Muscle of arm (tissue), 12 donors: ENCODE results near the gene CACNA1C. TPM values are rescaled to one million over a fixed set of nuclear protein-coding genes. Genes with fewer than 3 reads are reported as not detected.

Source experiments
- DNase-seq: peaks from one replicate; pipeline ENCODE4 v3.0.0-alpha.2; 2013
- polyA plus RNA-seq, 12 donors: library from polyadenylated mRNA; unstranded; fragments of 120-200 nt; gene quantifications; one replicate each; pipeline ENCODE4 v1.2.1, GENCODE V29; 2013; ENCODE audit not compliant: insufficient read length in 12 of 12

The CACNA1C gene
- polyA plus RNA-seq, 12 donors = 2.3 to 6.7 (median 3.2) TPM; not detected in 1

DNA sequence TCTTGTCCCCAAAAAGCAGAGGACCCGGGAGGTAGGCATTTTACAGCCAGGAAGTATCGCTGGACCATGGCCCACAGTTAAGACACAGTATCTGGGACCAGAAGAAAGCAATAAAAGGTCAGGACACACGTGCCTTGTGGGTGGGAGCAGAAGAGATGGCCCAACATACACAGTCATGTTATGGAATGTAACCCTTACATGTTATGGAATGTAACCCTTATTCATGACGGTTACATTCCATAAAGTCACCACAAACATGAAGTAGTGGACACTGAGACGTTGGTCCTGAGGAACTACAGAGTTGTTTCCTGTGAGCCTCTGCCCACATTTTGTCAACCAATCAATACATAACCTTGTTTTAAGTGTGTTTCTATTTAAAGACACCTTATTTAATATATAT lies 456.4 kb downstream of the CACNA1C start:
- no peak for DNase-seq

DNA sequence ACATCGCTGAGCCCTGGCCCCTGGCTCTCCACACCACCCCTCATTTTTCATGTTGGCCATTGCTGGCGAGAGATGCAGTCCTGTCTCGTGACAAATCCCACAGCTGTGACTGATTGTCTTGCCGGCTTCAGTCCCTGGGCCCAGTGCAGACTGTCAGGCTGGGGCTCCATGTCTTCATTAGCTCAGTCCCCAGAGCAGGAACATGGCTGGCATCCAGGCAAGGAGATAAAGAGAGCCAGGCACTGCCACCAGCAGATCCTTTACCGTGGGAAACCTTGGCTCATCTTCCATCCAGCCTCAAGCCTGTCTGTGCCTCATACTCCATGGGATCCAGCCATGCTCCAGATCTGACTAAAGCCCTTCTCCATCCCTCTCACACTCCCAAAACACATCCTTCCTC lies 457.3 kb downstream of the CACNA1C start:
- no peak for DNase-seq

GRCh38 chr12:2513141-2514037 lies 460.6 kb downstream of the CACNA1C start:
- no peak for DNase-seq

DNA sequence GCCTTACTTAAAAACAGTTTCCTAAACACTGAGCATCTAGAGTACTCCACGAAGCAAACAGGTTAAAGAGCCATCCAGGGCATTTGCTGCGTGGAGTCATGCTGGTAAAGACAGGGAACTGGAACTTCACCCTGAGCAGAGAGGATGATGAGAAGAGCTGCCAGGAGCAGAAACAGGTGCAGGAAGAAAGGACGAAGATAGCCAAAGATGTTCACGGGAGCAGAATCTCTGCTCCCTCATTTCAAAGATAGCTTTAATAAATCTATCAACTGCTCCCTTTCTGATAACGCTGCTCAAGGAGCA lies 461.2 kb downstream of the CACNA1C start:
- DNase-seq = no peak

- DNase-seq = no peak
These were observed 468.0 kb downstream of the CACNA1C start for GRCh38 chr12:2520722-2521246.

DNA sequence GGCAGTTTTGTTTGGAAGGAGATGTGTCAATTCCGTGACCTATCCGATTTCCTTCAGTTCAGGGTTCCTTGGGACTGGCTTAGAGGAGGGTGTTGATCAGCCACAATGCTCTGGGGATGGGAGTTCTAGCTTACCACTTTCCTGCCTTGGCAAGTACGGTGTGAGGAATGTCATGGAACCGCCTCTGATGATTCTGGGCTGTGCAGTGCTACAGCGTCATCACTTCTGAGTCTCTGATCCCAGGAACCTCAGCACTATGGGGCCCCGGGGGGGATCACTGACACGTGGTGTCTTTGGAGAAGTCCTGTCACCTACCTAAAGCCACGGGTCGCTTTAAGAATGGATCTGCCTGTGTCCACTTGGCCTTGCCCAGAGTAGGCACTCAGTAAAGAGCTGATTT lies 470.5 kb downstream of the CACNA1C start:
- DNase-seq = no peak

- no peak for DNase-seq
These were observed 471.1 kb downstream of the CACNA1C start for GRCh38 chr12:2523844-2524243.

- DNase-seq = no peak
These were observed 473.6 kb downstream of the CACNA1C start for GRCh38 chr12:2526371-2526770.

DNA sequence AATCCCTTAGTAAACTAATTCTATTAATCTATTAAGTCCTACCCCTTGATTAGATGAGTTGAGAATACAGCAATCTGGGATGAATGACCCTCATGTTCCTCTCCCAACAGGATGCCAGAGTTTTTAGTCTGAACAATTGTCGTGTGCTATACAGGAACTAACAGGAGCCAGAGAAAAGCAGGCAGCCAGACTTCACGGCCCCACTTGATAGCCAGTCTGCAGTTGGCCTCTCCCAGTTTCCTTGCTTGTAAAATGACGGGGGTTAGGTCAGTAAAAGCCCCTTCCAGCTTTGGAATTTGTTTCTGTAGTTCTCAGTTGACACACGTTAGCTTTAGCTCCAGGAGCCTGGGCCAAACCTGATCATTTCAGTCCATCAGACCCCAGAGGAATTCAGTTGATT lies 475.2 kb downstream of the CACNA1C start:
- DNase-seq = no peak

GRCh38 chr12:2529807-2530206 lies 477.0 kb downstream of the CACNA1C start:
- no peak for DNase-seq

GRCh38 chr12:2531371-2531770 lies 478.6 kb downstream of the CACNA1C start:
- DNase-seq = no peak

DNA sequence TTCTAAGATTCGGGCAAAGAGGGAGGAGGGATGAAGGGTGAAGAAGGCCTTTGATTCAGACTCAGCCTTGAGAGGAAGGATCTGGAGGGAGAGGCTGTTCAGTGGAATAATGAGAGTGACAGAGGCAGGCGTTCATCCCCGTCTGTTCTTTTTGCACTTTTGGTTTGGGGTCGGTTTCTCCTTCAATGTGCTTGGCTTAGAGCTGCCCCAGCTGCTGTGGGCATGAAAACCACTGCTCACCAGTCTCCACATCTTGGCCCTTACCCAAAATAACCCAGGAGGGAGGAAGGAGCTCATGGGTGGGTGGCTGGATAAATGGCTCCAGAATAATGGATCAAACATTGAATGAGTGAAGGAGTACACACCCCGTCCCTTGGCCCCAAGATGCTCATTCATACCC lies 480.2 kb downstream of the CACNA1C start:
- DNase-seq = no peak

- no peak for DNase-seq
These were observed 482.9 kb downstream of the CACNA1C start for GRCh38 chr12:2535583-2536204.

- no peak for DNase-seq
These were observed 483.9 kb downstream of the CACNA1C start for GRCh38 chr12:2536724-2537123.

GRCh38 chr12:2537868-2538541 lies 485.2 kb downstream of the CACNA1C start:
- no peak for DNase-seq

- DNase-seq = no peak
These were observed 487.2 kb downstream of the CACNA1C start for GRCh38 chr12:2539938-2540337.

DNA sequence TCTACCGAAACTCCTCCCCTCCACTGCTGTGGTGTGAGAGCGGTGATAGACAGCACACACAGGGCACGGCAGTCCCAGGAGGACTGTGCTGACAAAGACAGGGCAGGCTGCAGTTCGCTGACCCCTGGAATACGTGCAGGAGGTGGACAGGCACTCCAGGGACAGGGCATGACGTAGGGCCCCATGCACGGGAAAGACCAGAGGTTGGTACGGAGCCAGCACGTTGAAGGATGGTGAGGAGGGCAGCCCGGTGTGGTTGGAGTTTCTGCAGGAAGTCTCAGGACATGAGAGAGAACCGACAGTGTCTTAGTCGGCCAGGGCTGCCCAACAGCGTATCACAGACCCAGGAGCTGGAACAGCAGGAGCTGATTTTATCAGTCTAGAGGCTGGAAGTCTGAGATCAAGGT lies 487.8 kb downstream of the CACNA1C start:
- no peak for DNase-seq

GRCh38 chr12:2541631-2542204 lies 488.9 kb downstream of the CACNA1C start:
- DNase-seq = no peak

DNA sequence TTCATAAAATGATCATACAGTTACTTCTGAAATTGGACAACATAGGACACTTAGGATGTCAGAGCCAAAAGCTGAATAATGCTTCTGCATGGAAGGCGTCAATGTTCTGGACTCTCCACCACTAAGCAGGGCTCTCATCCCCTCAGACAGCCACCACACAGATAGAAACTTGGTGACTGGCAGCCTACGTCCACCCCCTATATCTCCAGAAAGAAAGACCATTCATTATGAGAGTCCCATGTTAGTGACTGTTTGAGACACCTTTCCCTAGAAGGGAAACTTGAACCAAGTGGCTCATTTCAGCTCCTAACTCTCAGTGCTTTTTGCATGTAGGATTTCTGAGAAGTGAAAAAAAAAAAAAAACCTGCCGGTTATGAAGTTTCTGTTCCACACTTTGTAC lies 491.0 kb downstream of the CACNA1C start:
- no peak for DNase-seq

DNA sequence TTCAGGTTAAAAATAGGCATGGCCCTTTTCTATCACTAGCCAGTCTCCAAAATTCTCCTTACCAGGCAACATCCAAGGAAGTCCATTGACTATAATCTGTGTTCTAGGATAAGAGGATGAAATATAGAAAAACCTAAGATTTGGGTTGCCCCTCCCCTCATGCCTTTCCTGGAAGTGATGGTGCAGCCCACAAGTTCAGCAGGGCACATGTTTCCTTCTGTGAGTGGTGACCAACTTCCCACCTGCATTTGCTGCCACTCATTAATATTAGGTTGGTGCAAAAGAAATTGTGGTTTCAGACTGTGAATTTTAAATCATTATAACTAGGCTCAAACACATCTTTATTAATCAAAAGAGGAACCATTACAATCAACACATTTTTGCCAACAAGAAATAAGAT lies 491.4 kb downstream of the CACNA1C start:
- no peak for DNase-seq

DNA sequence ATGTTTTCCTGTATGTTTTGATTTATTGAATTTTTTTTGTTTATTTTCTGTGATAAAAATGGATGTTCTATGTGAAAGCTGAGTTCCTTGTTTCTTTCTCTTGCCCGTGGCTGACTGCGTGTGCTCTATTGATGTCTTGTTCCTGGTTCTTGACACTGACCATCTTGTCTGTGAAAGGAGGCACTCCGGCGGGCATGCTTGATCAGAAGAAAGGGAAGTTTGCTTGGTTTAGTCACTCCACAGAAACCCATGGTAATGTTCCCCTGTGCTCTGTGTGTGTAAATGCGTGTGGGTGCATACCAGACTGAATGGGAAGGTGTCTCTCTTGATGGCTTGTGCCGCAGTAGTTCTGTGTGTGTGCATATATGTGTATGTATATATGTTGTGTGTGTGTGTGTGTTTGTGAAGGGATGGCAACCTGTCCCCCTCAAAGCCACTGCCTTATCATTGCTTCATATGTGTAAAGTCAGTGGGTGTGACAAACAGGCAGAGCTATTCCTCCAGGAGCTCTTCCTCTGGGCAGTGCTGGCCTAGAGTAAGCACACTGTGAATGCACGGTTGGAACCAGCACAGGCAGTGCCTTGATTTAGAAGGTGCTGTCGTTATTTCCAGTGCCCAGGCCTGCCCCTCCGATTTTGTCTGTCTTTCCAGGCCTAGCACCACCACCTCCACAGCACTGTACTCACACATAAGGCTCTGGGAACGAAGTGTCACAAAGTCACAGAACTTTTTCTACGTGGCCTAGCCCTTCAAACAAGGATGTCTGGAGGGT lies 494.7 kb downstream of the CACNA1C start:
- no peak for DNase-seq

DNA sequence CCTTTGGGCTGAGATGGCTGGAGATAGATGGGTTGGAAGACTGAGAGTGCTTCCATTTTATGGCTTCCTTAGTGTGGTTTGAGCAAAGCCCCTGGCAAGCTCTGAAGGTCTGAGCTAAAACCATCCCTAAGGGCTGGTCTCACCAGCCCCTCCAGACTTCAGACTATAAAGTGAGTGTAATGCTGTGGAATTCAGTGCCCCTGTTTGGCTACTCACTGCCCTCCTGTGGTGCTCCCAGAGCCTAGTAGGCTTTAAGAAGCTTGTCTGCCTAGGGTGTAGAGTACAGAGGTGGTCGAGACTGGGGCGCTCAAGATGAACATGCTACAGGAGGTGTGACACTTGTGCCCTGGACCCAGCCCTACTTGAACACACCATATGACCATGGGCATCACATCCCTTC lies 495.3 kb downstream of the CACNA1C start:
- no peak for DNase-seq
